Measurements from ENCODE around the gene FOXJ3. TPM values are rescaled to one million over a fixed set of nuclear protein-coding genes. Genes with fewer than 3 reads are reported as not detected.

The FOXJ3 gene
- 10 to 100 TPM; 37.9 to 82.1 TPM for total RNA-seq
- 10 to 100 TPM; 38.9 to 40.4 TPM for polyA plus RNA-seq (ENCODE audit: insufficient read length in 2 of 2)
- long read RNA-seq, donor 1, full-length matches to known transcripts, result 8 of 15 reads
- long read RNA-seq, donor 1, partial matches to known transcripts, result 7 of 15 reads
- long read RNA-seq, donor 1, other reads (novel, unspliced or antisense), result 0 of 15 reads
- long read RNA-seq, donor 2, full-length matches to known transcripts, result 2 of 2 reads
- long read RNA-seq, donor 2, partial matches to known transcripts, result 0 of 2 reads
- long read RNA-seq, donor 2, other reads (novel, unspliced or antisense), result 0 of 2 reads
- long read RNA-seq, donor 3, full-length matches to known transcripts, result 8 of 8 reads
- long read RNA-seq, donor 3, partial matches to known transcripts, result 0 of 8 reads
- long read RNA-seq, donor 3, other reads (novel, unspliced or antisense), result 0 of 8 reads
- long read RNA-seq, donor 4, full-length matches to known transcripts, result 9 of 14 reads
- long read RNA-seq, donor 4, partial matches to known transcripts, result 5 of 14 reads
- long read RNA-seq, donor 4, other reads (novel, unspliced or antisense), result 0 of 14 reads

DNA sequence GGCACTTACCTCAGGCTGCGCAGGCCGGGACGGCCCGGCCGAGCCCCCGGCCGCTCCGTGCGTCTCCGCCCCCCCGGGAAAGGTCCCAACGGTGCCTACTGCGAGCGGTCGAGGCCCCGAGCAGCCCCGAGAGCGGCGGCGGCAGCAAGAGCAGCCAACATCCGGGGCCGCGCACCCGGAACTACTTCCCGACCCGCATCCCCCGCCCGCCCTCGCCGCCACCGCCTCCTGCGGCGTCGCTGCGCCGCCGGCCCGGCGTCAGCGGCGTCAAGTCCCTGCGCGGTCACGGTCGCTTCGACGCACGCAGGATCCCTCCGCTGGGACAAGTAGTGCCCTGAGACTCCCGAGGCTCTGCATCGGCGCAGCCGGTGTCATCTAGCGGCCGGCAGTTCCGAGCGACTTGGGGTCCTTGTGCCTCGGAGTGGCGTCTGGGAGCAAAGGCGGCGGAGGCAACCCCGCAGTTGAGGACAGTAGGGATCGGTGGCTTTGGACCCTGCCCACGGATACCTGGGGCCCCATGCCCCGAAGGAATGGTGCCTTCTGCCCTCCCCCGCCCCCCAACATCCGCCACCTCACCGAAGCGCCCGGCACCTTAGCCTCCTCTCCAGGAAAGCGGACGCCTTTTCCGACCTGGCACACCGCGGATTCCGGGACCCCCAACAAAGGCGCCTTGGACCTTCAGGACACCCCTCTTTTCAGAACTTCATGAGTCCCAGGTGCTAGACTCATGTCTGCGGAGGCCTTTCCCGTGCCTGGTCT, at the start of gene FOXJ3:
Gene FOXJ3 (minus strand): TSS at position 186 of the 759 bp plus-strand sequence. CDS start 24,142 bp downstream, outside the sequence.
- Histone ChIP-seq H3K27ac (ENCODE audit: low read depth, low read length) (peak within 1 kb of the TSS; percentile 88), H3K4me1 (ENCODE audit: control insufficient read depth, insufficient read depth, low read length) (peaks cover 5% of the 10 kb centered on the region), H3K4me3 (ENCODE audit: low read depth, low read length) (peak within 1 kb of the TSS; percentile 96), H3K27me3 (ENCODE audit: control insufficient read depth, insufficient read depth, low read length) (no peaks in the 10 kb centered on the region), H3K9me3 (ENCODE audit: control insufficient read depth, insufficient read depth, low read length) (no peaks in the 10 kb centered on the region), H3K36me3 (ENCODE audit: control insufficient read depth, insufficient read depth, low read length) (no peaks in the 10 kb centered on the region)
- DNase-seq (ENCODE audit: low read depth in 4 of 6, low spot score in 6 of 6), result peak; percentile 89 to 99 (median 93)
- 0% methylated on average over 77 of the region's 79 CpGs for WGBS (ENCODE audit: insufficient coverage)

DNA sequence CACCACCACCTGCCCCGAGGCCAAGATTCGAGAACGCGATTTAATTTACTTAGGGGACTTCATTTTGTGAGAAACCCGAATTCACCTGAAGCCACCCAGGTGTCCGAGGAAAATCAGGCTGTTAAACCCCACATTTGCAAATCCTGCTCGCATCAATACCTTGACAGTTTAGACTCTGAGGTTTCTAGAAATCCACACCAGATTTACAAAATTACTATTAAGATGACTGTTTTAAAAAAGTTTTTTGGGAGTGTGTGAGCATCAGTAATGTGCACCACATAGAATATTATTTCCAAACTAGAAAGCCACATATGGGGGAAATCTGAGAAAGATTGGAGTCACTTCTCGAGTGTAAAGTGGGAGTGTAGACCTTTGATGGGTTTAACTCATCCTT, 46.2 kb upstream of the FOXJ3 start:
- H3K4me1 ChIP-seq (ENCODE audit: control insufficient read depth, insufficient read depth, low read length), result peaks cover 6% of the 10 kb centered on the region
- peak in 3 of 6 donors; percentile 0 to 6 (median 4) for DNase-seq (ENCODE audit: low read depth in 4 of 6, low spot score in 6 of 6)
- 0% methylated on average over 6 of the region's 8 CpGs for WGBS (ENCODE audit: insufficient coverage)
- H3K36me3 ChIP-seq (ENCODE audit: control insufficient read depth, insufficient read depth, low read length), result no peaks in the 10 kb centered on the region
- peak overlapping the region; percentile 22 for H3K4me3 ChIP-seq (ENCODE audit: low read depth, low read length)
- H3K27me3 ChIP-seq (ENCODE audit: control insufficient read depth, insufficient read depth, low read length), result peaks cover 2% of the 10 kb centered on the region
- no peak overlapping the region for H3K27ac ChIP-seq (ENCODE audit: low read depth, low read length)
- no peaks in the 10 kb centered on the region for H3K9me3 ChIP-seq (ENCODE audit: control insufficient read depth, insufficient read depth, low read length)

DNA sequence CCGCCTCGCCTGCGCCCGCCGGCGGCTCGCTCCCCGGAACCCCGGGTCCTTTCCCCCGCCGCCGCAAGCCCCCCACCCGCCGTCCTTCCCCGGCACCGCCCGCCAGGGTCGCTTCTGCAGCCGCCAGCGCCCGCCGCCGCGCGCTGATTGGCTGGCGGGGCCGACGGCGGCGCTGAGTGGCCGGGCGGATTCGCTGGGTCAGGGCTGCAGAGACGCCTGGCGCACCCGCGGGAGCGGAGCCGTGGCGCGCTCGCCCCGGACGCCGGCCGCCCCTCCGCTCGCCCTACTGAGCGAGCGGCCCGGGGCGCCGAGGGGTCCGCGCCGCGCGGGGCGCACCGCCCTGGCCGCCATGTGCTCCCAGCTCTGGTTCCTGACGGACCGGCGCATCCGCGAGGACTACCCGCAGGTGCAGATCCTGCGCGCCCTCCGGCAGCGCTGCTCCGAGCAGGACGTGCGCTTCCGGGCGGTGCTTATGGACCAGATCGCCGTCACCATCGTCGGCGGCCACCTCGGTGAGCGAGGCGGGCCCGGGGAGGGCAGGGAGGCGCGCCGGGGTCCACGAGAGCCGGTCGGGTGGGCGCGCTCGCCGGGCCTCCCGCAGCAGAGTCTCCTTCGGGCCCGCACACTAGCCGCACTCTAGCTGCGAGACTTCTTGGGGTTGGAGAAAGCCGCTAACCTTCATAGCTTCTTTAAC, 45.7 kb upstream of the FOXJ3 start, which contains the start of gene RIMKLA:
Gene RIMKLA (plus strand): TSS at position 207 of the 694 bp plus-strand sequence. CDS start 143 bp downstream, at position 350.
- Histone ChIP-seq H3K4me1 (ENCODE audit: control insufficient read depth, insufficient read depth, low read length) (peaks cover 6% of the 10 kb centered on the region), H3K27me3 (ENCODE audit: control insufficient read depth, insufficient read depth, low read length) (peaks cover 2% of the 10 kb centered on the region), H3K9me3 (ENCODE audit: control insufficient read depth, insufficient read depth, low read length) (no peaks in the 10 kb centered on the region), H3K4me3 (ENCODE audit: low read depth, low read length) (peak within 1 kb of the TSS; percentile 48), H3K27ac (ENCODE audit: low read depth, low read length) (no peak within 1 kb of the TSS), H3K36me3 (ENCODE audit: control insufficient read depth, insufficient read depth, low read length) (no peaks in the 10 kb centered on the region)
- under 1% methylated on average over 94 of the region's 101 CpGs for WGBS (ENCODE audit: insufficient coverage)
- DNase-seq (ENCODE audit: low read depth in 4 of 6, low spot score in 6 of 6), result peak; percentile 24 to 93 (median 70)

DNA sequence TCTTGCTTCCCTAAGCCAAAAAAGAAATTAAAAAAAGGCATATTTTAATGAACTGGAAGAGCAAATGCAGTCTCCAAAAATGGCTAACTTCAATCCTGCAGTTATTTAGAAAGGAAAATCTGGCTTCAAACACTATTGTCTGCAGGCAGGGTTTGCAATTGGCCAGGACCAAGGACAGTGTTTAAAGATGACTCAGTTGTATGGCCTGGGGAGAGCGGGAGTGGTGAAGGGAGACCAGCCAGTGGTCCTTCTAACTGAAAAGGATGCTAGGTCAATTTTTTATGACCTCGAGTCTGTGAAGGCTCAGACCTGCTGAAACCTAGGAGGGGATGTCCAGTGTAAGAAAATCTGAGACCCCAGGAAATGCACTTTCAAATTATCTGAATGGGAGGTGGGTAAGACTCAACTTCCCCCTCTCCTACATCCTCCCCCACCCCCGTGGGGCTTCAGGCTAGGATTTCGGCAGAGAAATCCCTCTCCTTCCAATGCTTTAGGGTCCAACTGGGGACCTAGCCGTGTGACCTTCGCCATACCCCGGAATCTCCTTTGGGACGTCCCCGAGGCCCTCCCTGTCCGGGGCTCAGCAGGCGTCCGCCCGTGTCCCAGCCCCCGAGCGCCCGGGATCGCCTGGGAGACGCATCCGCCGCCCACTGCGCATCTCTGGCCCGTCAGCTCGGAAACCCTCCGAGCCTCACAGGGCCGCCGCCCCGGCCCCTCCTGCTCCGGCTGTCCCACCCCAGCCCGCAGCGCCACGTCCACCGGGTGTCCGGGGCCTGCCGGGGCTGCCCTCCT, 45.0 kb upstream of the FOXJ3 start:
- Histone ChIP-seq H3K36me3 (ENCODE audit: control insufficient read depth, insufficient read depth, low read length) (no peaks in the 10 kb centered on the region), H3K9me3 (ENCODE audit: control insufficient read depth, insufficient read depth, low read length) (no peaks in the 10 kb centered on the region), H3K4me1 (ENCODE audit: control insufficient read depth, insufficient read depth, low read length) (peaks cover 6% of the 10 kb centered on the region), H3K27ac (ENCODE audit: low read depth, low read length) (no peak overlapping the region), H3K27me3 (ENCODE audit: control insufficient read depth, insufficient read depth, low read length) (peaks cover 2% of the 10 kb centered on the region), H3K4me3 (ENCODE audit: low read depth, low read length) (peak overlapping the region; percentile 48)
- peak in 4 of 6 donors; percentile 0 to 37 (median 19) for DNase-seq (ENCODE audit: low read depth in 4 of 6, low spot score in 6 of 6)
- 0% methylated on average over 33 of the region's 34 CpGs for WGBS (ENCODE audit: insufficient coverage)

DNA sequence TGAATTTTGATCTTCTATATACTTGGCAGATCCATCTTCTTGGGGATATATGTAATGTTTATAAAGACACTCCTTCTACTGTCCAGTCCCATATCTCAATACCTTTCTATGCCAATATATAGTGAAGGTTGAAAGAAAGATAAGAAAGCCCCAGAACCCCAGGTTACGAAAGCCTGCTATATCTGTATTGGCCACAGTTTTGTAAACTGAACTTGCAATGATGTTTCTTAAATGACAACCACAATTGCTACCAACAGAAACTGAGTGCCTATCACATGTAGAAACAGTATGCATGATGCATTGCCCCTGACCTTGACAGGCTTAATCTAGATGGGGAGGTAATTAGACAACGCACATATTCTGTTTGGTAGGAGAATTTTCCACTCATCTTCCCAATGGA, 37.8 kb upstream of the FOXJ3 start:
- Histone ChIP-seq H3K9me3 (ENCODE audit: control insufficient read depth, insufficient read depth, low read length) (no peaks in the 10 kb centered on the region), H3K27ac (ENCODE audit: low read depth, low read length) (no peak overlapping the region), H3K36me3 (ENCODE audit: control insufficient read depth, insufficient read depth, low read length) (no peaks in the 10 kb centered on the region), H3K4me1 (ENCODE audit: control insufficient read depth, insufficient read depth, low read length) (no peaks in the 10 kb centered on the region), H3K27me3 (ENCODE audit: control insufficient read depth, insufficient read depth, low read length) (no peaks in the 10 kb centered on the region), H3K4me3 (ENCODE audit: low read depth, low read length) (no peak overlapping the region)
- WGBS (ENCODE audit: insufficient coverage), result no CpG with 5 or more reads among the region's 2 CpGs
- no peak for DNase-seq (ENCODE audit: low read depth in 4 of 6, low spot score in 6 of 6)

DNA sequence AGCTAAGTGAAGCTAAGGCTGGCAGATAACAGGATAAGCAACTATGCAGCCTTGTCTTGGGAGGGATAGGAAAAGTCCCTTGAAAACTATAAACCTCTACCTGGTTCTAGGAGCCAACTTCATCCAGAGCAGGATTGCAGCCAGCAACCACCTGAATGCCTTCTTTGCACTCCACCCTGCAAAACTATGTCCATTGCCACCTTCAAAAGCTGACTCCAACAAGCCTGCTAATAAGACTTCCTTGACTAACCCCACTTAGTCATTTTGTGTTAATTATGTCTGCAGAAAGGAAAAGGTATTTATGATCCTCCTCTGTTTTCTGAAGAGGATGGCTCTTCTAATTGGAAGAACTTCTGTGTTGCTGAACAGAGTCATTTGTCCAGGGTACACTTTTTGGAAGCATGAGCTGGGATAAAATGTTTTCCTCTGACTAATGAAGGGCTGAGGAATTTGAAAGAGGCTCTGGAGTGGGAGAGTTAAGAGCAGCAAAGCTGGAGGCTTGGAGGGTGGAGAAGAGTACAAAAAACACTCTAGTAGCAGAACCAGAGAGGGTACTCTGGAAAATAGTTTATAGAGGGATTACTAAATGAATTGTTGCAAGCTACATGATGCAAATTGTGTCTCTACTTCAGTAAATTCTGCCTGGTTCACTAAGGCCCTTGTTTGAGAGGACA, 36.0 kb upstream of the FOXJ3 start:
- Histone ChIP-seq H3K36me3 (ENCODE audit: control insufficient read depth, insufficient read depth, low read length) (no peaks in the 10 kb centered on the region), H3K4me3 (ENCODE audit: low read depth, low read length) (no peak overlapping the region), H3K4me1 (ENCODE audit: control insufficient read depth, insufficient read depth, low read length) (no peaks in the 10 kb centered on the region), H3K9me3 (ENCODE audit: control insufficient read depth, insufficient read depth, low read length) (no peaks in the 10 kb centered on the region), H3K27ac (ENCODE audit: low read depth, low read length) (no peak overlapping the region), H3K27me3 (ENCODE audit: control insufficient read depth, insufficient read depth, low read length) (no peaks in the 10 kb centered on the region)
- no peak for DNase-seq (ENCODE audit: low read depth in 4 of 6, low spot score in 6 of 6)

DNA sequence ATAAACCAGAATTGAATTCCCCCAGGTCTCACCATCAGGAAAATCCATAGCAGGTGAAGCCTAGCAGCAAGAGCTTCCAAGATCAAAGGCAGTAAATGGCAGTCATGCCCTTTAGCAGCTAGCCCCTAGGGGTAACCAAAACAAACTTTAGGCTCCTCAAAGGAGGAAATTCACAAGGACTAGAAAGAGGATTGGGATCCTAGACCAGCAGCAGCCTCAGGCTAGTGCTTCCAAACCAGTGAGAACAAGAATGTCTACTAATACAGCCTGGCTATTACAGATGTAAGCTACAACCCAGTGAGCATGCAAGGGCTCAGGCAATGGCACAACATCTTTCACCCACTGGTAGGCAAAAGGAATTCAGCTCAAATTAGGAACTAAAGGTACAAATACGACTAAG, 34.4 kb upstream of the FOXJ3 start:
- Histone ChIP-seq H3K9me3 (ENCODE audit: control insufficient read depth, insufficient read depth, low read length) (no peaks in the 10 kb centered on the region), H3K36me3 (ENCODE audit: control insufficient read depth, insufficient read depth, low read length) (no peaks in the 10 kb centered on the region), H3K27me3 (ENCODE audit: control insufficient read depth, insufficient read depth, low read length) (no peaks in the 10 kb centered on the region), H3K4me3 (ENCODE audit: low read depth, low read length) (no peak overlapping the region), H3K4me1 (ENCODE audit: control insufficient read depth, insufficient read depth, low read length) (no peaks in the 10 kb centered on the region), H3K27ac (ENCODE audit: low read depth, low read length) (no peak overlapping the region)
- WGBS (ENCODE audit: insufficient coverage), result no CpG with 5 or more reads among the region's 1 CpG
- no peak for DNase-seq (ENCODE audit: low read depth in 4 of 6, low spot score in 6 of 6)

DNA sequence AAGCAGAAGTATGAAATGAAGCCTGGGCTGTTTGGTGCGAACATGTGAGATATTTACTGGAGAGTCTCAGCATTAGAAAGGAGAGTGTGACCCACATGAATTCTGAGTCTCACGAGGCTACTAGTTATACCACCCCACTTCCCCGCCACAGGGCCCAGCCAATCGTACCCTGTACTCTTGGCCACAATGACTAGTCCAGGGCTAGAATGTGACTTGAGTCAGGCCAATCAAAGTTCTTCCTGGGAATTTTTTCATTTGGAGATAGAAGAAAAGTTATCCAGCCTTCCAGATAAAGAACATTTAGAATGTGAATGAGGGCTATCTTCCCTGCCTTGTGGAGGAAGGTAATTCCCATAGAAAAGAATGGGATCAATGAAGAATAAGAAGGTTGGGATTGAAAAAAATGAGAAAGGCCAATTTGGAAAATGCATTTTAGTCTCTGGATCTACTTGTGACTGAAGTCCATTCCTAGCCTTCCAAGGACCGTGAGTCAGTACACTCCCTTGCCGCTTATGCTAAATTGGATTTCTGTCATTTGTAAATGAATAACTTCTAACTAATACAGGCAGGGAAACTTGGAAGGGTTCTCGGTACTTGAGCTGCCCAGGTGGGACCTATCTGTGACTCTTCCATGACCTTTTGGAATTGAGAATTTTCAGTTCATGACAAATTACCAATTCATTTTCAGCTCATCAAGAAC, 33.2 kb upstream of the FOXJ3 start:
- H3K9me3 ChIP-seq (ENCODE audit: control insufficient read depth, insufficient read depth, low read length), result no peaks in the 10 kb centered on the region
- no peaks in the 10 kb centered on the region for H3K36me3 ChIP-seq (ENCODE audit: control insufficient read depth, insufficient read depth, low read length)
- H3K4me3 ChIP-seq (ENCODE audit: low read depth, low read length), result no peak overlapping the region
- 96% methylated on average over 4 of the region's 7 CpGs for WGBS (ENCODE audit: insufficient coverage)
- no peak for DNase-seq (ENCODE audit: low read depth in 4 of 6, low spot score in 6 of 6)
- H3K4me1 ChIP-seq (ENCODE audit: control insufficient read depth, insufficient read depth, low read length), result no peaks in the 10 kb centered on the region
- H3K27me3 ChIP-seq (ENCODE audit: control insufficient read depth, insufficient read depth, low read length), result no peaks in the 10 kb centered on the region
- no peak overlapping the region for H3K27ac ChIP-seq (ENCODE audit: low read depth, low read length)

Measured in spinal cord (tissue), 10 donors.